A204.1 (cell line): ENCODE data around the gene SPOCK1.
"Not testable (repeated sequence)": the region's sequence is repeated elsewhere in the genome, so short reads cannot be mapped to it uniquely, and the experiment has no call there.

Experiments
- FAIRE-seq: peaks from 2 replicates; lab custom pipeline; 2012; peaks lifted over from hg19 to GRCh38; lab: Jason Lieb, UNC

Gene SPOCK1

GRCh38 chr5:137260820-137261695, 238.1 kb downstream of the SPOCK1 start:
- no peak for FAIRE-seq

DNA sequence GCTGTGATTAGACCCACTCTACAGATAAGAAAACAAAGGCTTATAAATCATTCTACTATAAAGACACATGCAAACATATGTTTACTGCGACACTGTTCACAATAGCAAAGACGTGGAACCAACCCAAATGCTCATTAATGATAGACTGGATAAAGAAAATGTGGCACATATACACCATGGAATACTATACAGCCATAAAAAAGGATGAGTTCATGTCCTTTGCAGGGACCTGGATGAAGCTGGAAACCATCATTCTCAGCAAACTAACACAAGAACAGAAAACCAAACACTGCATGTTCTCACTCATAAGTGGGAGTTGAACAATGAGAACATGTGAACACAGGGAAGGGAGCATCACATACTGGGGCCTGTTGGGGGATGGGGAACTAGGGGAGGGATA, 240.0 kb downstream of the SPOCK1 start:
- not testable (repeated sequence) for FAIRE-seq

GRCh38 chr5:137254119-137255090, 244.7 kb downstream of the SPOCK1 start:
- FAIRE-seq = no peak

- FAIRE-seq = no peak
These were observed 246.6 kb downstream of the SPOCK1 start for GRCh38 chr5:137252512-137252911.

DNA sequence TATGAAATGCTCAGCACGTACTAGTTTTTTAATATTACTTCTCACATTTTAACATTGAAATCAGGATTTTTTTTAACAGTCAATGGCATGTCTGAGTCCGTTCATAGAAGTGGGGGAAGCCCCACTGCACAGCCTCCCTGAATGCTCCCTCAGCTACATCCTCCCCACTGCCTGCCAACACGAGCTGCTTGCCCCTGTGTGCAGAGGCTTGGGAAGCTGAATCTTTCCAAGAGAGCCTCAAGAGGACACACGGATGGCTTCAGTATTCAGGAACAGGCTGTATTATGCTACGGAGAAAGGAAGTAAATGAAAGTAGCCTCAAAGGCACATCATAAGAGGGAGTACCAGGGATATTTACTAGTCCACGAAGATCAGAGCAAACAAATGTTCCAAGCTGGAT, 248.7 kb downstream of the SPOCK1 start:
- no peak for FAIRE-seq

- no peak for FAIRE-seq
These were observed 250.6 kb downstream of the SPOCK1 start for GRCh38 chr5:137248527-137248926.

GRCh38 chr5:137245438-137245837, 253.7 kb downstream of the SPOCK1 start:
- FAIRE-seq = no peak

- no peak for FAIRE-seq
These were observed 258.8 kb downstream of the SPOCK1 start for GRCh38 chr5:137240285-137240684.

- FAIRE-seq = no peak
These were observed 262.1 kb downstream of the SPOCK1 start for GRCh38 chr5:137236849-137237507.

DNA sequence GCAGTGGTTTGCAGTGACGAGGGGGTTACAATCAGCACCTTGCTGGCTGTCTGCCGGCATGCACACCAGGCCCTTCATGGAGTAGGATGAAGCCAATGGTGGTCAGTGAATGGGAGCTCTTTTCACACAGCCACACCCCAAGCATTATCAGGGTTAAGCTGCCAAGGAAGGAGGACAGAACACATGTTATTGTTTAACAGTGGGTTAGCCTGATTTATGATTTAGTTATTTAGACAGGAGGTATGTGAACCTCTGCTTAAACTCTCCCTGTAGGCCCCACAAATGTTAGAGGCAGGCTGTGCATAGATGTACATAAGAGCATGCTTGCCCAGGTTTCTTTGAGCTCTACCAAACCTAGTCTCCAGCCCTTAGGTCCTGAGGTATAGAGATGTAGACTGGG, 262.9 kb downstream of the SPOCK1 start:
- no peak for FAIRE-seq

- no peak for FAIRE-seq
These were observed 263.9 kb downstream of the SPOCK1 start for GRCh38 chr5:137234973-137235943.

DNA sequence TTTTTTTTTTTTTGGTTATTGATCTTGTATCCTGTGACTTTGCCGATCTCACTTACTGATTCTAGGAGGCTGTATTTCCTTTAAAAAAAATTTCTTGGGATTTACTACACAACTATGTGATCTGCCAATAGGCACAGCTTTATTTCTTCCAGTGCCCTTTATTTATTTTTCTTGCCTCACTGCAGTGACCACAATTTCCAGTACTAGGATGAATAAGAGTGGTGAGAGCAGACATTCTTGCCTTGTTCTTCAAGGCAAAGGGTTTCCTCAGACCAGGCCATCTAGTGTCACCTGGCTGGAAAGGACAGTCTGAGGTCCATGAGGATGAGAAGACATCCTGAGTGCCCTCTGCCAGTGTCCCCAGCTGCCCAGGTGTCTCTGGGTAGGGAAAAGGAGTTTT, 265.4 kb downstream of the SPOCK1 start:
- FAIRE-seq = no peak

- FAIRE-seq = not testable (repeated sequence)
These were observed 265.8 kb downstream of the SPOCK1 start for GRCh38 chr5:137233304-137233703.

DNA sequence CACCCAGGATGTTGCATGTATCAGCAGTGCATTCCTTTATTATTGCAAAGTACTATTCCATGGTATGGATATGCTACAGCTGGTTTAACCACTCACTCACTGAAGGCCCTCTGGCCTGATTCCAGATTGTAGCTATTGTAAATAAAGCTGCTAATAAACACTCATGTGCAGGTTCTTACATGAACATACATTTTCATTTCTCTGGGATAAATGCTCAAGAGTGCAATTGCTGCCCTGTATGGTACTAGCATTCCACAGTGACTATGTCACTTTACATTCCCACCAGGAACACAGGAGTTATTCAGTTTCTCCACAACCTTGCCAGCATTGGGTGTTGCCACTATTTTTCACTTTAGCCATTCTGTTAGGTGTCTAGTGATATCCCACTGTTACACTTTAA, 267.6 kb downstream of the SPOCK1 start:
- no peak for FAIRE-seq

DNA sequence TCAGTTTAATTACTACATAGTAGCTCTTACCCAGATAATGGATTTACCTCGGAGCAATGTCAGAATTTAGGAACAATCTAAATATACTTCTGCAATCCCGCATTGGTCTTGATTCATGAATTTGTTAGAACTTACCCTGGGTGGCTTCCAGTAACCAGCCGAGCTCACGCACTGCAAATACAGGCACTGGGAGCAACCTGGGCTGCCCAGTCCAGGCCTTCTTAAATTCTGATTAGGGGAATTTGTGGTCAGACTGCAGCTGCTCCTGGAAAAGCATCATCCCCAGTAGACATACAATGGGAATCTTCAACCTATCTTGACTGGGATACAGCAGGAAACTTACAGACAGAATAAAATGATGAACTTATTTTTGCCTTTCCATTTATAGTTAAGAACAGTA, 270.3 kb downstream of the SPOCK1 start:
- no peak for FAIRE-seq

DNA sequence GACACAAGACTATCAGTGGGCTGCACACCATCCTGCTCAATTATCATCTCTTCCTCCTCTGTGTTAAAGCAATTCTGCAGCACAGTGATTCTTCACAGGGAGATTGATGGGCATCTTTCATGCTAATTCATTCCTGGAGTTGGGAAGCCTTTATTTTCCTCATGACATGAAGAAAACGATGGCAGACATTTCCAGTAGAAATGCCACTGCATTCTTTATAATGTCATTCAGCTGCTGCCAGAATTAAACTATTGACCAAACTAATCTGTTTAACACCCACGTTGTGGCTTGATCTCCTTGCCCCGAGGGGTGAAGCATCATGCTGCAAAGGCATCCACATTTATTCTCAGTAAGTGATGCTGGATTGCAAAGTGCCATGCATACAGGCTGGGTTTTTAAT, 273.0 kb downstream of the SPOCK1 start:
- FAIRE-seq = no peak

GRCh38 chr5:137223324-137224295, 275.5 kb downstream of the SPOCK1 start:
- no peak for FAIRE-seq

- FAIRE-seq = no peak
These were observed 277.2 kb downstream of the SPOCK1 start for GRCh38 chr5:137221943-137222342.

GRCh38 chr5:137220523-137220927, 278.6 kb downstream of the SPOCK1 start:
- no peak for FAIRE-seq

GRCh38 chr5:137218896-137219295, 280.2 kb downstream of the SPOCK1 start:
- FAIRE-seq = no peak
